Measurements from ENCODE around the gene JCAD. TPM values are rescaled to one million over a fixed set of nuclear protein-coding genes. Genes with fewer than 3 reads are reported as not detected.

JCAD gene
- total and polyA plus RNA-seq, 9 of the 15 experiments (the other 6 are each of a cell fraction or from before 2014, with no cell fraction given): not detected

DNA sequence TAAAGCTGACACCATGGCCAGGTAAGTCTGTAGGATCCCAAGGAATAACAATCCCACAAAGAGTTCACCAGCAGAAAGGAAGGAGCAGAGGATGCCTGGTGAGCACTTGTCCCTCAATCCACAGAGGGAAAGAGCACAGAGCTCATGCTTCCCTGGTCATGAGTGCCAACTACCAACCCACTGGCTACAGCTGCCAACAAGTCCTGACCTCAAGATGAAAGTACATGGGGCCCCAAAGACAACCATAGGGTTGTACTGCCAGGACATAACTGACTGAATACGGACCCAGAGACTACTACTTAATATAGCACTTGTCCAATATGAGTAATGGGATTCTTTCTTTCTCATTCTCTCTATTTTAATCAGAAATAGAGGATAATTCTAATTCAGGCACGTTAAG is 83.3 kb downstream of the JCAD start:
- FAIRE-seq: no peak
- no peaks in the 10 kb centered on the region for H3K9me3 ChIP-seq (replicated peaks; ENCODE audit: control insufficient read depth, insufficient read depth, low read depth, low read length)
- ChIA-PET CTCF (ENCODE audit: low intra/inter-chr PET ratio) (no interaction called here), POLR2A (no interaction called here)
- BruUV-seq (replicated peaks): no TSS peak
- ATAC-seq: no peak
- H3K9ac ChIP-seq (ENCODE audit: insufficient read depth in 1 of 2, low read depth in 2 of 2, low read length in 2 of 2): no peak overlapping the region
- DNase-seq (ENCODE audit: extremely low read depth in 1 of 4, low spot score in 3 of 4): no peak
- H3K4me2 ChIP-seq (ENCODE audit: insufficient read depth, low read length): no peak overlapping the region
- H4K20me1 ChIP-seq (replicated peaks; ENCODE audit: control insufficient read depth, insufficient read depth, low read length): no peaks in the 10 kb centered on the region; the same call in 1 of the 2 replicates
- H3K27ac ChIP-seq (ENCODE audit: extremely low read depth, low read depth, low read length): no peak overlapping the region
- intact Hi-C loops (cut with micrococcal nuclease) (no loop called here), in situ Hi-C loops (cut with MboI) (no loop called here)
- no peaks in the 10 kb centered on the region for H3K9me1 ChIP-seq (ENCODE audit: control insufficient read depth, insufficient read depth, low read length)
- no peak overlapping the region for H3K4me3 ChIP-seq
- no peak overlapping the region for H2AFZ ChIP-seq (ENCODE audit: low read depth, low read length)
- 0% methylated on average over 2 of the region's 2 CpGs for WGBS (ENCODE audit: insufficient coverage, low coverage, missing lambda C conversion rate)
- no peaks in the 10 kb centered on the region for H3K27me3 ChIP-seq (ENCODE audit: control insufficient read depth in 2 of 2, insufficient read depth in 2 of 2, low read length in 2 of 2)
- no peaks in the 10 kb centered on the region for H3K79me2 ChIP-seq (ENCODE audit: control insufficient read depth, insufficient read depth, low read length)
- no peaks in the 10 kb centered on the region for H3K36me3 ChIP-seq (ENCODE audit: control insufficient read depth, insufficient read depth, low read length)
- no peaks in the 10 kb centered on the region for H3K4me1 ChIP-seq (replicated peaks in 1 of 2; ENCODE audit: control insufficient read depth in 2 of 2, insufficient read depth in 2 of 2, low read length in 2 of 2)
- TF ChIP-seq, protein P1, sequence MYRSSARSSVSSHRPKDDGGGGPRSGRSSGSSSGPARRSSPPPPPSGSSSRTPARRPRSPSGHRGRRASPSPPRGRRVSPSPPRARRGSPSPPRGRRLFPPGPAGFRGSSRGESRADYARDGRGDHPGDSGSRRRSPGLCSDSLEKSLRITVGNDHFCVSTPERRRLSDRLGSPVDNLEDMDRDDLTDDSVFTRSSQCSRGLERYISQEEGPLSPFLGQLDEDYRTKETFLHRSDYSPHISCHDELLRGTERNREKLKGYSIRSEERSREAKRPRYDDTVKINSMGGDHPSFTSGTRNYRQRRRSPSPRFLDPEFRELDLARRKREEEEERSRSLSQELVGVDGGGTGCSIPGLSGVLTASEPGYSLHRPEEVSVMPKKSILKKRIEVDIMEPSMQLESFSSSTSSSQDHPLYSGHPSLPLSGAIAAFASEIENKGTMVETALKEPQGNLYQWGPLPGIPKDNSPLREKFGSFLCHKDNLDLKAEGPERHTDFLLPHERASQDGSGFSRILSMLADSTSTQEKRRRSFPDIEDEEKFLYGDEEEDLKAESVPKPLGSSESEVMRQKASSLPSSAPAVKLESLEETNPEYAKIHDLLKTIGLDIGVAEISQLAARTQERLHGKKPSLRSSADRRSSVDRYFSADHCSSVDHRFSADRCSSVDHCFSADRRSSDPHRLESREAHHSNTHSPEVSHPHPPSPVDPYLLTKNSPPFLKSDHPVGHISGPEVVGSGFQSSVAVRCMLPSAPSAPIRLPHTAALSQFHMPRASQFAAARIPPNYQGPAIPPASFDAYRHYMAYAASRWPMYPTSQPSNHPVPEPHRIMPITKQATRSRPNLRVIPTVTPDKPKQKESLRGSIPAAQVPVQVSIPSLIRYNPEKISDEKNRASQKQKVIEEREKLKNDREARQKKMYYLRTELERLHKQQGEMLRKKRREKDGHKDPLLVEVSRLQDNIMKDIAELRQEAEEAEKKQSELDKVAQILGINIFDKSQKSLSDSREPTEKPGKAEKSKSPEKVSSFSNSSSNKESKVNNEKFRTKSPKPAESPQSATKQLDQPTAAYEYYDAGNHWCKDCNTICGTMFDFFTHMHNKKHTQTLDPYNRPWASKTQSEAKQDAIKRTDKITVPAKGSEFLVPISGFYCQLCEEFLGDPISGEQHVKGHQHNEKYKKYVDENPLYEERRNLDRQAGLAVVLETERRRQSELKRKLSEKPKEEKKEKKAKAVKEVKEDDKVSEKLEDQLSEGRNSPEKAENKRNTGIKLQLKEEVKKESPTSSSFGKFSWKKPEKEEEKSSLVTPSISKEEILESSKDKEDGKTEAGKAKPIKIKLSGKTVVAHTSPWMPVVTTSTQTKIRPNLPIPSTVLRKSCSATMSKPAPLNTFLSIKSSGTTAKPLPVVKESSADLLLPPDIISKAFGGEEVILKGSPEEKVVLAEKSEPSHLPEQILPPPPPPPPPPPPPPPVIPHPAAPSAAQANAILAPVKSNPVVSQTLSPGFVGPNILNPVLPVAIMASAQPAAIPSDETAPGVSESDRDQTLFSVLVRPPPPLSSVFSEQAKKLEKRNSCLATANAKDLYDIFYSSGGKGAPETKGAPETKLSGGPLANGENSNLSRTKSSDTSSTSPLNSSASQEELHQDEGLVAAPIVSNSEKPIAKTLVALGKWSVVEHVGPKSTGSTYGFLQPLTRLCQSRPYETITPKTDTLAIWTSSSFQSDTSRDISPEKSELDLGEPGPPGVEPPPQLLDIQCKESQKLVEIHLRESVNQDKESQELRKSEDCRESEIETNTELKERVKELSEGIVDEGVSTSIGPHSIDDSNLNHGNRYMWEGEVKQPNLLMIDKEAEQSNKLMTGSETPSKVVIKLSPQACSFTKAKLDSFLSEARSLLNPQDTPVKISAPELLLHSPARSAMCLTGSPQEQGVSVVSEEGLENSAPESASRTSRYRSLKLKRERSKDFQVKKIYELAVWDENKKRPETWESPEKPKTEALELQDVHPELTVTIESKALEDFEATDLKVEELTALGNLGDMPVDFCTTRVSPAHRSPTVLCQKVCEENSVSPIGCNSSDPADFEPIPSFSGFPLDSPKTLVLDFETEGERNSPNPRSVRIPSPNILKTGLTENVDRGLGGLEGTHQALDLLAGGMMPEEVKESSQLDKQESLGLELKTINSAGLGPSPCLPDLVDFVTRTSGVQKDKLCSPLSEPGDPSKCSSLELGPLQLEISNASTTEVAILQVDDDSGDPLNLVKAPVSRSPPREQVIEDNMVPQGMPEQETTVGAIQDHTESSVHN (IDR thresholded peaks at IDR 0.05; ENCODE audit: borderline replicate concordance in 1 of 2, low read depth in 1 of 2): no peak
- TF ChIP-seq GABPB1 (CRISPR knock-in tag; IDR thresholded peaks at IDR 0.05) (no peak), MTA3 (IDR thresholded peaks at IDR 0.05; ENCODE audit: borderline replicate concordance) (no peak), MEF2A (IDR thresholded peaks at IDR 0.05; ENCODE audit: control insufficient read depth, low read depth, low read length) (no peak), ZNF143 (CRISPR knock-in tag; IDR thresholded peaks at IDR 0.05) (no peak), ZFP30 (CRISPR knock-in tag; IDR thresholded peaks at IDR 0.05; ENCODE audit: borderline replicate concordance) (no peak), SRSF9 (IDR thresholded peaks at IDR 0.05; ENCODE audit: borderline replicate concordance, low read depth, low read length) (no peak), FOSL1 (tag; conservative IDR thresholded peaks at IDR 0.05) (no peak), SOX6 (IDR thresholded peaks at IDR 0.05) (no peak), STAT5A (IDR thresholded peaks at IDR 0.05; ENCODE audit: borderline replicate concordance, low read length) (no peak), ZKSCAN1 (IDR thresholded peaks at IDR 0.05; ENCODE audit: low read depth, low read length) (no peak), PCBP2 (IDR thresholded peaks at IDR 0.05; ENCODE audit: low read depth, low read length, poor library complexity, severe bottlenecking) (no peak)
- TF ChIP-seq, protein P2, sequence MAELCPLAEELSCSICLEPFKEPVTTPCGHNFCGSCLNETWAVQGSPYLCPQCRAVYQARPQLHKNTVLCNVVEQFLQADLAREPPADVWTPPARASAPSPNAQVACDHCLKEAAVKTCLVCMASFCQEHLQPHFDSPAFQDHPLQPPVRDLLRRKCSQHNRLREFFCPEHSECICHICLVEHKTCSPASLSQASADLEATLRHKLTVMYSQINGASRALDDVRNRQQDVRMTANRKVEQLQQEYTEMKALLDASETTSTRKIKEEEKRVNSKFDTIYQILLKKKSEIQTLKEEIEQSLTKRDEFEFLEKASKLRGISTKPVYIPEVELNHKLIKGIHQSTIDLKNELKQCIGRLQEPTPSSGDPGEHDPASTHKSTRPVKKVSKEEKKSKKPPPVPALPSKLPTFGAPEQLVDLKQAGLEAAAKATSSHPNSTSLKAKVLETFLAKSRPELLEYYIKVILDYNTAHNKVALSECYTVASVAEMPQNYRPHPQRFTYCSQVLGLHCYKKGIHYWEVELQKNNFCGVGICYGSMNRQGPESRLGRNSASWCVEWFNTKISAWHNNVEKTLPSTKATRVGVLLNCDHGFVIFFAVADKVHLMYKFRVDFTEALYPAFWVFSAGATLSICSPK (IDR thresholded peaks at IDR 0.05; ENCODE audit: borderline replicate concordance): no peak

Data from K562 (cell line).